Endodermal cell (in vitro differentiated cells): ENCODE results near the gene RYR3. TPM values are rescaled to one million over a fixed set of nuclear protein-coding genes. Genes with fewer than 3 reads are reported as not detected.

ENCODE experiments used
- DNase-seq: peaks from one replicate; pipeline ENCODE4 v3.0.0-alpha.2; 2017
- H3K27ac ChIP-seq: 2 replicates; pipeline ENCODE4 v1.5.1; 2013; ENCODE audit warnings: mild to moderate bottlenecking, low read depth, low read length, moderate library complexity
- H3K27me3 ChIP-seq: 2 replicates; pipeline ENCODE4 v1.6.1; 2013; ENCODE audit warnings: mild to moderate bottlenecking, low read length, moderate library complexity; ENCODE audit not compliant: insufficient read depth, control insufficient read depth, poor library complexity, severe bottlenecking
- H3K36me3 ChIP-seq: 2 replicates; pipeline ENCODE4 v1.7.0; 2013; ENCODE audit warnings: mild to moderate bottlenecking, low read length, moderate library complexity; ENCODE audit not compliant: control insufficient read depth, insufficient read depth
- H3K4me1 ChIP-seq: one replicate; pipeline ENCODE4 v1.7.0; 2013; ENCODE audit warnings: low read length; ENCODE audit not compliant: control insufficient read depth, insufficient read depth
- H3K4me3 ChIP-seq: 2 replicates; pipeline ENCODE4 v1.5.1; 2013; ENCODE audit warnings: mild to moderate bottlenecking, low read length, moderate library complexity
- H3K9ac ChIP-seq: 2 replicates; pipeline ENCODE4 v1.6.1; 2013; ENCODE audit warnings: mild to moderate bottlenecking, low read length, moderate library complexity; ENCODE audit not compliant: poor library complexity, severe bottlenecking; ENCODE audit errors: extremely low read depth
- H3K9me3 ChIP-seq: 2 replicates; pipeline ENCODE4 v1.6.1; 2013; ENCODE audit warnings: mild to moderate bottlenecking, low read length, moderate library complexity; ENCODE audit not compliant: control insufficient read depth
- H3K27ac Mint-ChIP-seq: 2 replicates; pipeline ENCODE4 v1.8.0; 2020; ENCODE audit warnings: mixed read lengths
- H3K27me3 Mint-ChIP-seq: 2 replicates; pipeline ENCODE4 v1.8.0; 2021; ENCODE audit warnings: mild to moderate bottlenecking, mixed read lengths; ENCODE audit not compliant: insufficient read depth
- H3K36me3 Mint-ChIP-seq: 2 replicates; pipeline ENCODE4 v1.8.0; 2020; ENCODE audit warnings: low read depth, mixed read lengths
- H3K4me1 Mint-ChIP-seq: 2 replicates; pipeline ENCODE4 v1.8.0; 2020; ENCODE audit warnings: mixed read lengths
- H3K4me3 Mint-ChIP-seq: 2 replicates; pipeline ENCODE4 v1.8.0; 2020; ENCODE audit warnings: mild to moderate bottlenecking, moderate library complexity, mixed read lengths
- H3K9me3 Mint-ChIP-seq: 2 replicates; pipeline ENCODE4 v1.8.0; 2020; ENCODE audit warnings: mild to moderate bottlenecking, mixed read lengths
- CTCF ChIP-seq: fragments of 200-600 bp; sonication (generic); conservative IDR thresholded peaks from 2 replicates; pipeline ENCODE4 v1.5.0; 2021; ENCODE audit warnings: antibody characterized with exemption, mild to moderate bottlenecking
- WGBS, 2 experiments: methylation state at CpG; one replicate each; pipeline versions ENCODE4 v1.1.5 to v1.1.7; 2013; ENCODE audit warnings: missing lambda C conversion rate in 2 of 2, mixed read lengths in 1 of 2; ENCODE audit not compliant: insufficient coverage in 1 of 2, insufficient read length in 1 of 2; 5-methylcytosine and 5-hydroxymethylcytosine counted together
- total RNA-seq, 2 donors: library from RNA; stranded (reverse); fragmentation: NEBNext Ultra II Directional in 1 of 2; extraction: Animal tissue kit (Norgen Biotek cat#: 25700) in 1 of 2; gene quantifications; 2 replicates in 1 of 2; 3 replicates in 1 of 2; pipeline ENCODE4 v1.2.1, GENCODE V29; 2021

The RYR3 gene
- total RNA-seq, 2 donors from 2014 or later, result 0.71 to 1.4 TPM

GRCh38 chr15:33515121-33515520 is 204.4 kb downstream of the RYR3 start:
- no peak overlapping the region for H3K27ac Mint-ChIP-seq
- H3K4me3 ChIP-seq, result no peak overlapping the region
- H3K4me1 Mint-ChIP-seq, result peaks cover 1% of the 10 kb centered on the region
- H3K36me3 ChIP-seq, result no peaks in the 10 kb centered on the region
- no peaks in the 10 kb centered on the region for H3K9me3 ChIP-seq
- no peak overlapping the region for H3K27ac ChIP-seq
- WGBS, 2 experiments, result 92% methylated on average over 2 of the region's 2 CpGs; no CpG with 5 or more reads in 1 of the 2 experiments
- no peaks in the 10 kb centered on the region for H3K27me3 ChIP-seq
- TF ChIP-seq CTCF, result no peak
- H3K27me3 Mint-ChIP-seq, result no peaks in the 10 kb centered on the region
- DNase-seq, result no peak
- no peak overlapping the region for H3K9ac ChIP-seq
- no peak overlapping the region for H3K4me3 Mint-ChIP-seq
- H3K4me1 ChIP-seq, result no peaks in the 10 kb centered on the region
- no peaks in the 10 kb centered on the region for H3K36me3 Mint-ChIP-seq
- no peaks in the 10 kb centered on the region for H3K9me3 Mint-ChIP-seq

- peaks cover 1% of the 10 kb centered on the region for H3K4me1 Mint-ChIP-seq
- WGBS, 2 experiments, result 82 to 94% methylated on average over 1 to 2 of the region's 2 CpGs
- no peaks in the 10 kb centered on the region for H3K27me3 Mint-ChIP-seq
These were observed 205.8 kb downstream of the RYR3 start for GRCh38 chr15:33516563-33516962.

GRCh38 chr15:33517944-33518343 is 207.2 kb downstream of the RYR3 start:
- no peak for DNase-seq
- Mint-ChIP-seq H3K4me1 (peaks cover 1% of the 10 kb centered on the region), H3K4me3 (no peak overlapping the region), H3K36me3 (no peaks in the 10 kb centered on the region), H3K9me3 (no peaks in the 10 kb centered on the region), H3K27me3 (no peaks in the 10 kb centered on the region), H3K27ac (no peak overlapping the region)
- H3K27me3 ChIP-seq, result no peaks in the 10 kb centered on the region
- H3K36me3 ChIP-seq, result no peaks in the 10 kb centered on the region
- H3K4me3 ChIP-seq, result no peak overlapping the region
- WGBS, 2 experiments, result 95% methylated on average over 2 of the region's 2 CpGs
- no peak overlapping the region for H3K9ac ChIP-seq
- H3K4me1 ChIP-seq, result no peaks in the 10 kb centered on the region
- H3K9me3 ChIP-seq, result no peaks in the 10 kb centered on the region
- TF ChIP-seq CTCF, result no peak
- no peak overlapping the region for H3K27ac ChIP-seq

More at GRCh38 chr15:33516563-33516962, 205.8 kb downstream of the RYR3 start:
- Mint-ChIP-seq H3K36me3 (no peaks in the 10 kb centered on the region), H3K9me3 (no peaks in the 10 kb centered on the region), H3K27ac (no peak overlapping the region), H3K4me3 (no peak overlapping the region)
- H3K4me1 ChIP-seq, result no peaks in the 10 kb centered on the region
- H3K27ac ChIP-seq, result no peak overlapping the region
- H3K4me3 ChIP-seq, result no peak overlapping the region
- no peaks in the 10 kb centered on the region for H3K27me3 ChIP-seq
- H3K9ac ChIP-seq, result no peak overlapping the region
- no peaks in the 10 kb centered on the region for H3K9me3 ChIP-seq
- H3K36me3 ChIP-seq, result no peaks in the 10 kb centered on the region
- no peak for DNase-seq
- no peak for TF ChIP-seq CTCF
